HepG2 (cell line): ENCODE data around the gene TXN2. TPM values are rescaled to one million over a fixed set of nuclear protein-coding genes. Genes with fewer than 3 reads are reported as not detected.
A peak's percentile ranks its signal among the peaks of the same experiment; 100 is the strongest.

ENCODE experiments used
- BCL6 ChIP-seq: IDR thresholded peaks from 2 replicates; pipeline ENCODE4 v1.6.1; 2016; ENCODE audit warnings: missing genetic modification reagents, missing compliant biosample characterization
- FOSL2 ChIP-seq: sonication (generic); formaldehyde crosslinking; IDR thresholded peaks from 2 replicates; pipeline ENCODE4 v1.4.0; 2020; ENCODE audit warnings: missing genetic modification reagents
- HNF1A ChIP-seq, 2 experiments: sonication (generic) in 1 of 2; formaldehyde crosslinking in 1 of 2; IDR thresholded peaks; 2 replicates each; pipeline versions ENCODE4 v1.4.0 to v1.6.1; 2016 to 2020; ENCODE audit warnings: borderline replicate concordance in 1 of 2, low read depth in 1 of 2, mild to moderate bottlenecking in 1 of 2, missing genetic modification reagents in 1 of 2
- JUNB ChIP-seq: sonication (generic); formaldehyde crosslinking; IDR thresholded peaks from 2 replicates; pipeline ENCODE4 v1.8.0; 2022; ENCODE audit warnings: missing genetic modification reagents, mild to moderate bottlenecking, borderline replicate concordance
- RELA ChIP-seq: sonication (generic); formaldehyde crosslinking; IDR thresholded peaks from 2 replicates; pipeline ENCODE4 v1.4.0; 2020; ENCODE audit warnings: missing genetic modification reagents
- SMAD3 ChIP-seq: sonication (generic); formaldehyde crosslinking; IDR thresholded peaks from 2 replicates; pipeline ENCODE4 v1.4.0; 2020; ENCODE audit warnings: missing genetic modification reagents
- SNAI1 ChIP-seq: sonication (generic); formaldehyde crosslinking; IDR thresholded peaks from 2 replicates; pipeline ENCODE4 v1.5.0; 2020; ENCODE audit warnings: mild to moderate bottlenecking, missing genetic modification reagents, borderline replicate concordance
- SOX13 ChIP-seq, 3 experiments: fragments of 450-650 bp in 1 of 3; sonication (generic) in 1 of 3; formaldehyde crosslinking in 1 of 3; IDR thresholded peaks in 2 of 3; conservative IDR thresholded peaks in 1 of 3; 2 replicates each; pipeline versions ENCODE4 v1.5.0 to v1.6.1; 2016 to 2020; ENCODE audit warnings: antibody characterized with exemption in 1 of 3, mild to moderate bottlenecking in 1 of 3, missing compliant biosample characterization in 1 of 3, missing genetic modification reagents in 1 of 3, moderate library complexity in 1 of 3
- ZNF34 ChIP-seq: sonication (generic); formaldehyde crosslinking; IDR thresholded peaks from 2 replicates; pipeline ENCODE4 v1.4.0; 2020; ENCODE audit warnings: mild to moderate bottlenecking, missing genetic modification reagents, borderline replicate concordance
- ZNF644 ChIP-seq: IDR thresholded peaks from 2 replicates; pipeline ENCODE4 v1.6.1; 2016; ENCODE audit warnings: low read depth
- ZNF670 ChIP-seq: sonication (generic); formaldehyde crosslinking; IDR thresholded peaks from 2 replicates; pipeline ENCODE4 v1.8.0; 2022; ENCODE audit warnings: mild to moderate bottlenecking, missing genetic modification reagents, borderline replicate concordance
- polyA plus RNA-seq, 8 experiments: library from polyadenylated mRNA; depleted of rRNA in 3 of 8; stranded (reverse) in 7 of 8; unstranded in 1 of 8; fragments of >200 nt; fragmentation: Illumina TruSeq in 4 of 8; extraction: Trizol in 4 of 8; gene quantifications; 2 replicates each; pipeline versions ENCODE4 v1.2.1 to v1.2.3, GENCODE V29; 2011 to 2016; ENCODE audit warnings: low read depth in 4 of 8, missing spikeins in 1 of 8, mixed read lengths in 1 of 8; ENCODE audit not compliant: insufficient read depth in 1 of 8
- total RNA-seq, 5 experiments: library from RNA; depleted of rRNA; stranded (reverse); fragments of >200 nt; fragmentation: Illumina TruSeq; extraction: Trizol; gene quantifications; 2 replicates each; pipeline ENCODE4 v1.2.3, GENCODE V29; 2016; ENCODE audit warnings: low read depth in 1 of 5
- TF ChIP-seq, protein P1 (sequence below): sonication (generic); formaldehyde crosslinking; IDR thresholded peaks from 2 replicates; pipeline ENCODE4 v1.8.0; 2022; ENCODE audit warnings: missing genetic modification reagents, mild to moderate bottlenecking, borderline replicate concordance
- TF ChIP-seq, protein P2 (sequence below): IDR thresholded peaks from 2 replicates; pipeline ENCODE4 v1.6.1; 2012; ENCODE audit warnings: low read depth, low read length, improper control_type of control experiment
- TF ChIP-seq, protein P3 (sequence below): sonication (generic); formaldehyde crosslinking; IDR thresholded peaks from 2 replicates; pipeline ENCODE4 v1.4.0; 2020; ENCODE audit warnings: missing genetic modification reagents, borderline replicate concordance
- TF ChIP-seq, protein P4 (sequence below): sonication (generic); formaldehyde crosslinking; IDR thresholded peaks from 2 replicates; pipeline ENCODE4 v1.8.0; 2022; ENCODE audit warnings: mild to moderate bottlenecking, missing genetic modification reagents; ENCODE audit not compliant: insufficient replicate concordance

Gene TXN2
- total and polyA plus RNA-seq, 2 of the 13 experiments (the other 11 are each of a cell fraction or from before 2014, with no cell fraction given): 41.4 to 109 TPM

GRCh38 chr22:36419177-36419911, 62.1 kb downstream of the TXN2 start (continued):
- TF ChIP-seq, protein P1, sequence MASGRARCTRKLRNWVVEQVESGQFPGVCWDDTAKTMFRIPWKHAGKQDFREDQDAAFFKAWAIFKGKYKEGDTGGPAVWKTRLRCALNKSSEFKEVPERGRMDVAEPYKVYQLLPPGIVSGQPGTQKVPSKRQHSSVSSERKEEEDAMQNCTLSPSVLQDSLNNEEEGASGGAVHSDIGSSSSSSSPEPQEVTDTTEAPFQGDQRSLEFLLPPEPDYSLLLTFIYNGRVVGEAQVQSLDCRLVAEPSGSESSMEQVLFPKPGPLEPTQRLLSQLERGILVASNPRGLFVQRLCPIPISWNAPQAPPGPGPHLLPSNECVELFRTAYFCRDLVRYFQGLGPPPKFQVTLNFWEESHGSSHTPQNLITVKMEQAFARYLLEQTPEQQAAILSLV (CRISPR knock-in tag): 0 out of 2 replicates have a peak, but pooled peaks have one; percentile 58
- peak; percentile 90 for TF ChIP-seq SOX13 (IDR thresholded peaks at IDR 0.05)
- peak in 1 of 2 experiments; percentile 97; a peak in 2 of 4 replicates for TF ChIP-seq SOX13 (CRISPR knock-in tag; conservative IDR thresholded peaks at IDR 0.05 in 1 of 2, IDR thresholded peaks at IDR 0.05 in 1 of 2)
- peak; percentile 92; the same call in 1 of the 2 replicates for TF ChIP-seq SMAD3 (CRISPR knock-in tag)
- TF ChIP-seq, protein P2, sequence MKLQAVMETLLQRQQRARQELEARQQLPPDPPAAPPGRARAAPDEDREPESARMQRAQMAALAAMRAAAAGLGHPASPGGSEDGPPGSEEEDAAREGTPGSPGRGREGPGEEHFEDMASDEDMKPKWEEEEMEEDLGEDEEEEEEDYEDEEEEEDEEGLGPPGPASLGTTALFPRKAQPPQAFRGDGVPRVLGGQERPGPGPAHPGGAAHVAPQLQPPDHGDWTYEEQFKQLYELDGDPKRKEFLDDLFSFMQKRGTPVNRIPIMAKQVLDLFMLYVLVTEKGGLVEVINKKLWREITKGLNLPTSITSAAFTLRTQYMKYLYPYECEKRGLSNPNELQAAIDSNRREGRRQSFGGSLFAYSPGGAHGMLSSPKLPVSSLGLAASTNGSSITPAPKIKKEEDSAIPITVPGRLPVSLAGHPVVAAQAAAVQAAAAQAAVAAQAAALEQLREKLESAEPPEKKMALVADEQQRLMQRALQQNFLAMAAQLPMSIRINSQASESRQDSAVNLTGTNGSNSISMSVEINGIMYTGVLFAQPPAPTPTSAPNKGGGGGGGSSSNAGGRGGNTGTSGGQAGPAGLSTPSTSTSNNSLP: peak; percentile 79
- TF ChIP-seq HNF1A (IDR thresholded peaks at IDR 0.05; ENCODE audit: low read depth): peak; percentile 75
- peak; percentile 88; the same call in 1 of the 2 replicates for TF ChIP-seq HNF1A (CRISPR knock-in tag; IDR thresholded peaks at IDR 0.05; ENCODE audit: borderline replicate concordance)
- 0 out of 2 replicates have a peak, but pooled peaks have one; percentile 36 for TF ChIP-seq ZNF34 (CRISPR knock-in tag)
- 0 out of 2 replicates have a peak, but pooled peaks have one; percentile 9 for TF ChIP-seq ZNF644 (CRISPR knock-in tag)
- TF ChIP-seq FOSL2 (CRISPR knock-in tag): peak; percentile 86
- TF ChIP-seq, protein P3, sequence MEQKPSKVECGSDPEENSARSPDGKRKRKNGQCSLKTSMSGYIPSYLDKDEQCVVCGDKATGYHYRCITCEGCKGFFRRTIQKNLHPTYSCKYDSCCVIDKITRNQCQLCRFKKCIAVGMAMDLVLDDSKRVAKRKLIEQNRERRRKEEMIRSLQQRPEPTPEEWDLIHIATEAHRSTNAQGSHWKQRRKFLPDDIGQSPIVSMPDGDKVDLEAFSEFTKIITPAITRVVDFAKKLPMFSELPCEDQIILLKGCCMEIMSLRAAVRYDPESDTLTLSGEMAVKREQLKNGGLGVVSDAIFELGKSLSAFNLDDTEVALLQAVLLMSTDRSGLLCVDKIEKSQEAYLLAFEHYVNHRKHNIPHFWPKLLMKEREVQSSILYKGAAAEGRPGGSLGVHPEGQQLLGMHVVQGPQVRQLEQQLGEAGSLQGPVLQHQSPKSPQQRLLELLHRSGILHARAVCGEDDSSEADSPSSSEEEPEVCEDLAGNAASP (CRISPR knock-in tag): peak; percentile 91
- TF ChIP-seq RELA (CRISPR knock-in tag): 0 out of 2 replicates have a peak, but pooled peaks have one; percentile 46
- no peak for TF ChIP-seq SNAI1
- TF ChIP-seq JUNB: no peak; the same call in 1 of the 2 replicates
- TF ChIP-seq, protein P4, sequence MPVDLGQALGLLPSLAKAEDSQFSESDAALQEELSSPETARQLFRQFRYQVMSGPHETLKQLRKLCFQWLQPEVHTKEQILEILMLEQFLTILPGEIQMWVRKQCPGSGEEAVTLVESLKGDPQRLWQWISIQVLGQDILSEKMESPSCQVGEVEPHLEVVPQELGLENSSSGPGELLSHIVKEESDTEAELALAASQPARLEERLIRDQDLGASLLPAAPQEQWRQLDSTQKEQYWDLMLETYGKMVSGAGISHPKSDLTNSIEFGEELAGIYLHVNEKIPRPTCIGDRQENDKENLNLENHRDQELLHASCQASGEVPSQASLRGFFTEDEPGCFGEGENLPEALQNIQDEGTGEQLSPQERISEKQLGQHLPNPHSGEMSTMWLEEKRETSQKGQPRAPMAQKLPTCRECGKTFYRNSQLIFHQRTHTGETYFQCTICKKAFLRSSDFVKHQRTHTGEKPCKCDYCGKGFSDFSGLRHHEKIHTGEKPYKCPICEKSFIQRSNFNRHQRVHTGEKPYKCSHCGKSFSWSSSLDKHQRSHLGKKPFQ (CRISPR knock-in tag): peak; percentile 95
- peak; percentile 66; the same call in 1 of the 2 replicates for TF ChIP-seq ZNF670 (CRISPR knock-in tag)
- TF ChIP-seq BCL6: peak; percentile 95
